Measurements from ENCODE around the gene SMG7. TPM values are rescaled to one million over a fixed set of nuclear protein-coding genes. Genes with fewer than 3 reads are reported as not detected.
A peak's percentile ranks its signal among the peaks of the same experiment; 100 is the strongest.

SMG7 gene
- total and polyA plus RNA-seq, 8 donors, result 13.4 to 44.9 (median 29.1) TPM

DNA sequence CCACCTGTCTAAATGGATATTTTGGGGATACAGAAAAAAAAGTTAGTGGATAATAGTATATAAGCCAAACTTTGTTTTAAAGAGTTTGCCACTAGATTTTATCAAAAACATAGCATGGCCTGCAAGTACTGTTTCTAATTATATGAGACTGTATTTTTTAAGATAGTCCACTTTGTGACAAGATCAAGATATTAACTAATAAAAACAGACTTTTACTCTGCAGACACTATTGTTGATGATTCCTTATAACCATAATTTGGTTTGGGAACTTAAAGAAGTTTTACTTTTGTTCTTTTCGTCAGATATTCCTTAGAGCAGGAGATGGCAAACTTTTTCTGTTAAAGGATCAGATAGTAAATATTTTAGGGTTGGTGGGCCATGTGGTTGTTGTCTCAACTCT is 36.4 kb downstream of the SMG7 start:
- Histone ChIP-seq H3K36me3 (no peaks in the 10 kb centered on the region), H3K27ac (no peak overlapping the region), H3K4me1 (peaks cover 0 to 26% (median 9%) of the 10 kb centered on the region in 4 donors), H3K4me3 (no peak overlapping the region), H3K9me3 (no peaks in the 10 kb centered on the region), H3K27me3 (no peaks in the 10 kb centered on the region)
- no peak for DNase-seq
- intact Hi-C loops (cut with DNase I; ENCODE audit: low total_unique reads), result no loop called here
- 73 to 94% (median 93%) methylated on average over 1 of the region's 1 CpG for WGBS, 5 donors
- TF ChIP-seq, protein P1, sequence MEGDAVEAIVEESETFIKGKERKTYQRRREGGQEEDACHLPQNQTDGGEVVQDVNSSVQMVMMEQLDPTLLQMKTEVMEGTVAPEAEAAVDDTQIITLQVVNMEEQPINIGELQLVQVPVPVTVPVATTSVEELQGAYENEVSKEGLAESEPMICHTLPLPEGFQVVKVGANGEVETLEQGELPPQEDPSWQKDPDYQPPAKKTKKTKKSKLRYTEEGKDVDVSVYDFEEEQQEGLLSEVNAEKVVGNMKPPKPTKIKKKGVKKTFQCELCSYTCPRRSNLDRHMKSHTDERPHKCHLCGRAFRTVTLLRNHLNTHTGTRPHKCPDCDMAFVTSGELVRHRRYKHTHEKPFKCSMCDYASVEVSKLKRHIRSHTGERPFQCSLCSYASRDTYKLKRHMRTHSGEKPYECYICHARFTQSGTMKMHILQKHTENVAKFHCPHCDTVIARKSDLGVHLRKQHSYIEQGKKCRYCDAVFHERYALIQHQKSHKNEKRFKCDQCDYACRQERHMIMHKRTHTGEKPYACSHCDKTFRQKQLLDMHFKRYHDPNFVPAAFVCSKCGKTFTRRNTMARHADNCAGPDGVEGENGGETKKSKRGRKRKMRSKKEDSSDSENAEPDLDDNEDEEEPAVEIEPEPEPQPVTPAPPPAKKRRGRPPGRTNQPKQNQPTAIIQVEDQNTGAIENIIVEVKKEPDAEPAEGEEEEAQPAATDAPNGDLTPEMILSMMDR (IDR thresholded peaks at IDR 0.05), result no peak
- TF ChIP-seq POLR2AphosphoS5 (IDR thresholded peaks at IDR 0.05) (no peak), EP300 (IDR thresholded peaks at IDR 0.05) (no peak), POLR2A (IDR thresholded peaks at IDR 0.05) (no peak)

GRCh38 chr1:183512450-183512849 is 40.2 kb downstream of the SMG7 start:
- WGBS, 5 donors, result 77 to 87% (median 84%) methylated on average over 2 of the region's 2 CpGs
- no peaks in the 10 kb centered on the region for H3K9me3 ChIP-seq
- peaks cover 0 to 35% (median 14%) of the 10 kb centered on the region in 4 donors for H3K4me1 ChIP-seq
- no peak for DNase-seq
- H3K27ac ChIP-seq, result no peak overlapping the region
- TF ChIP-seq POLR2A (IDR thresholded peaks at IDR 0.05) (no peak), EP300 (IDR thresholded peaks at IDR 0.05) (no peak), POLR2AphosphoS5 (IDR thresholded peaks at IDR 0.05) (no peak)
- TF ChIP-seq, protein P1 (IDR thresholded peaks at IDR 0.05), result no peak
- intact Hi-C loops (cut with DNase I; ENCODE audit: low total_unique reads), result no loop called here
- peaks cover 0 to 19% (median 17%) of the 10 kb centered on the region in 4 donors for H3K36me3 ChIP-seq
- H3K4me3 ChIP-seq, result no peak overlapping the region
- no peaks in the 10 kb centered on the region for H3K27me3 ChIP-seq

- TF ChIP-seq, protein P1 (IDR thresholded peaks at IDR 0.05), result no peak
- no peak for TF ChIP-seq EP300 (IDR thresholded peaks at IDR 0.05)
- no peak for TF ChIP-seq POLR2AphosphoS5 (IDR thresholded peaks at IDR 0.05)
- TF ChIP-seq POLR2A (IDR thresholded peaks at IDR 0.05), result no peak
- WGBS, 5 donors, result 74 to 88% (median 80%) methylated on average over 1 of the region's 1 CpG
- intact Hi-C loops (cut with DNase I; ENCODE audit: low total_unique reads), result no loop called here
- Histone ChIP-seq H3K27ac (peak overlapping the region in 1 of 5 donors; percentile 14), H3K4me3 (no peak overlapping the region), H3K9me3 (no peaks in the 10 kb centered on the region), H3K36me3 (peaks cover 0 to 37% (median 35%) of the 10 kb centered on the region in 4 donors), H3K27me3 (no peaks in the 10 kb centered on the region), H3K4me1 (peaks cover 0 to 28% (median 14%) of the 10 kb centered on the region in 4 donors)
- DNase-seq, result no peak
Observed at GRCh38 chr1:183514235-183514634, 41.9 kb downstream of the SMG7 start.

GRCh38 chr1:183515002-183515689 is 42.8 kb downstream of the SMG7 start:
- no peaks in the 10 kb centered on the region for H3K9me3 ChIP-seq
- H3K27ac ChIP-seq, result peak overlapping the region in 1 of 5 donors; percentile 52
- H3K4me1 ChIP-seq, result peaks cover 0 to 26% (median 14%) of the 10 kb centered on the region in 4 donors
- no peak for TF ChIP-seq EP300 (IDR thresholded peaks at IDR 0.05)
- peak in 1 of 3 donors; percentile 57 for TF ChIP-seq POLR2AphosphoS5 (IDR thresholded peaks at IDR 0.05)
- TF ChIP-seq POLR2A (IDR thresholded peaks at IDR 0.05), result no peak
- intact Hi-C loops (cut with DNase I; ENCODE audit: low total_unique reads), result no loop called here
- 24 to 45% (median 37%) methylated on average over 2 of the region's 2 CpGs for WGBS, 5 donors
- H3K4me3 ChIP-seq, result no peak overlapping the region
- H3K27me3 ChIP-seq, result no peaks in the 10 kb centered on the region
- DNase-seq, result peak in 1 of 2 donors; percentile 6
- H3K36me3 ChIP-seq, result peaks cover 0 to 46% (median 36%) of the 10 kb centered on the region in 4 donors

GRCh38 chr1:183516725-183517124 is 44.4 kb downstream of the SMG7 start:
- 84 to 95% (median 87%) methylated on average over 2 of the region's 2 CpGs for WGBS, 5 donors
- Histone ChIP-seq H3K9me3 (no peaks in the 10 kb centered on the region), H3K36me3 (peaks cover 0 to 59% (median 46%) of the 10 kb centered on the region in 4 donors), H3K27me3 (no peaks in the 10 kb centered on the region), H3K4me3 (no peak overlapping the region), H3K4me1 (peaks cover 0 to 26% (median 14%) of the 10 kb centered on the region in 4 donors), H3K27ac (no peak overlapping the region)
- no peak for DNase-seq
- intact Hi-C loops (cut with DNase I; ENCODE audit: low total_unique reads), result no loop called here
- TF ChIP-seq POLR2AphosphoS5 (IDR thresholded peaks at IDR 0.05), result no peak
- no peak for TF ChIP-seq POLR2A (IDR thresholded peaks at IDR 0.05)
- no peak for TF ChIP-seq EP300 (IDR thresholded peaks at IDR 0.05)
- TF ChIP-seq, protein P1 (IDR thresholded peaks at IDR 0.05), result no peak
